Measurements from ENCODE around the gene EIF4G3.
A peak's percentile ranks its signal among the peaks of the same experiment; 100 is the strongest.

The EIF4G3 gene

GRCh38 chr1:20974069-20974468, 202.6 kb downstream of the EIF4G3 start:
- H3K4me3 ChIP-seq (ENCODE audit: low read depth, low read length), result no peak overlapping the region
- TF ChIP-seq, protein P1, sequence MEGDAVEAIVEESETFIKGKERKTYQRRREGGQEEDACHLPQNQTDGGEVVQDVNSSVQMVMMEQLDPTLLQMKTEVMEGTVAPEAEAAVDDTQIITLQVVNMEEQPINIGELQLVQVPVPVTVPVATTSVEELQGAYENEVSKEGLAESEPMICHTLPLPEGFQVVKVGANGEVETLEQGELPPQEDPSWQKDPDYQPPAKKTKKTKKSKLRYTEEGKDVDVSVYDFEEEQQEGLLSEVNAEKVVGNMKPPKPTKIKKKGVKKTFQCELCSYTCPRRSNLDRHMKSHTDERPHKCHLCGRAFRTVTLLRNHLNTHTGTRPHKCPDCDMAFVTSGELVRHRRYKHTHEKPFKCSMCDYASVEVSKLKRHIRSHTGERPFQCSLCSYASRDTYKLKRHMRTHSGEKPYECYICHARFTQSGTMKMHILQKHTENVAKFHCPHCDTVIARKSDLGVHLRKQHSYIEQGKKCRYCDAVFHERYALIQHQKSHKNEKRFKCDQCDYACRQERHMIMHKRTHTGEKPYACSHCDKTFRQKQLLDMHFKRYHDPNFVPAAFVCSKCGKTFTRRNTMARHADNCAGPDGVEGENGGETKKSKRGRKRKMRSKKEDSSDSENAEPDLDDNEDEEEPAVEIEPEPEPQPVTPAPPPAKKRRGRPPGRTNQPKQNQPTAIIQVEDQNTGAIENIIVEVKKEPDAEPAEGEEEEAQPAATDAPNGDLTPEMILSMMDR (conservative IDR thresholded peaks at IDR 0.05; ENCODE audit: low read depth, low read length), result no peak
- peak; percentile 28 for DNase-seq (ENCODE audit: low read depth)

DNA sequence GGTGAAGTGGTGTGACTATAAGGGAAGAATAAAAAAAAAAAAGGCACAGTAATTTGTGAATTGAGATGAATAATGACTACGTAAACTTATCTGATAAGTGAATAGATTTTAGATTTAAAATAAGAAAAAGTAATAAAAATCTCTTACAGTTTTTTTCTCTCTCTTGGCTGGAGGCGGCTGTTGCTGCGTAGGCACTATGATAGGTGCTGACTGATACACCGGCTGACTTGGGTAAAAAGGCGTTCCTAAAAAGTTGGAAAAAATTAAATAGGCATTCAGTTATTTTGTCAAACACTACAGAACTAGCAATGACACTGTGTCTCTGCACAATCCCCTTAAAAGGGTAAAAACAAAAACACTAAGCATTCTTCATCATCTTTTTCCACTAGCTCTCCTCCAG, 203.8 kb downstream of the EIF4G3 start:
- no peak for DNase-seq (ENCODE audit: low read depth)
- H3K4me3 ChIP-seq (ENCODE audit: low read depth, low read length), result no peak overlapping the region
- TF ChIP-seq, protein P1 (conservative IDR thresholded peaks at IDR 0.05; ENCODE audit: low read depth, low read length), result no peak

DNA sequence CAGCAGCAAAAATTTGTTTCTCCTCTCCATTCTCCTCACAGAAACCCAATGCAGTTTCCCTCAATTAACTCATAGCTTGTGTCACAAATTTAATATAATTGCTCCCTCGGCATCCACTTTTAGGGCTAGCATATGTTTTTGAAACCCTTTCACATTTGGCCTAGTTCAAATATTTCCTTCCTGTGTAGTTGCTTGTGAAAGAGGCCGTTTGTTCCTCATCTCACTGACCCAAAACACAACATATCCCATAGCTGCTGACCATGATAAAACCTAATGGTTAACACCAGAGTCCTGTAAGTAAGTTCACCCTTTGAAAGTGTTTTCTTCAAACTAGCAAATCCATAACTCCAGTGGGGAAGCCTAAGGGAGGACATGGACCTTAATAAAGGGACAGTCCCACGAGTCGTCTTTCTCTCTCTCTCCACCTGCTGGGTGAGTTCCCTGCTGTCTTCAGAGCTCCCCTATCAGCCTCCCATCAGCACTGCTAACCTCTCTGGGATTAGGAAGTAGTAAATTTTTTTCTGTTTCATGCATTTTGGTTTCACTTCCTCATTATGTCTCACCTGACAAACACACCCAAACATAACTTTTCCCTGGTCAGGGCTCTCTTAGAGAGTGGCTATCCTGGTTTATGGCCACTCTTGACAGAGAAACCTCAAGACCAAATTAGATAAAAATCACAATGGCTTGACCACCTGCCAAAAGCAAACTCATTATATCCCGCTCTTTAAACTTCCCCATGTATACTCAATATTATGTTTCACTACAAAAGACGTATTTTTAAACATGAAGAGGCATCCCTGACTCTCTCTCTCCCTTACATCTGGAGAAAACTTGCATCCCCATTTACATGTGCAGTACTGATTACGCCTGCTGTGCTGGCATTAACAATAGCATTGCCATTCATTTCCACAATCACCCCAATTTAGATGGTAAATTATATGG, 211.9 kb downstream of the EIF4G3 start:
- no peak overlapping the region for H3K4me3 ChIP-seq (ENCODE audit: low read depth, low read length)
- peak; percentile 18 for DNase-seq (ENCODE audit: low read depth)

DNA sequence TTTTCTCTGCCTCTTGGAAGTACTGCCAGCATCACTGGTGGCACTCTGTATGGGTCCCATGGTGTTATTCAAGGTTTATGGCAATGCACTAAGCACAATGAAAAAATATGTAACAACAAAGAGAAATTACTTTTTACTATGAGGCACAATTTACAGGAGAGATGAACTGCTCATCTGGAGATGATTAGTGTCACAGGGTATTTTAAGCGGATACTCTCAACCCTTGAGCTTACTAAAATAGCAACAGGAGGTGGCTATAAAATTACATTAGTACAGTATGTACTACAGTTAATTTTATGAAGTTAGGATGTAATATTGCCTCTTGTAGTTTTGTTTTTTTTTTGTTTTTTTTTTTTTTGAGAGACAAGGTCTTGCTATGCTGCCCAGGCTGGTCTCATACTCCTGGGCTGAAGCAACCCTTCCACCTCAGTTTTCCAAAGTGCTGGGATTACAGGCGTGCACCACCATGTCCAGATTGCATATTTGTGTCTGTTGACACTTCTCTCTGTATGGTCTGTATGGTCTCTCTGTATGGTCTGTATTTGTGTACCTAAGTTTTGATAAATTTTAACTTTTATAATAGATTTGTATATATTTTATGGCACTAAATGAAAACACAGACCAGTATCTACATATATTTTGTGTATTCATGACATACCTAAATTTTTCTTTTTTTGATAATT, 214.0 kb downstream of the EIF4G3 start:
- H3K4me3 ChIP-seq (ENCODE audit: low read depth, low read length), result no peak overlapping the region
- TF ChIP-seq, protein P1 (conservative IDR thresholded peaks at IDR 0.05; ENCODE audit: low read depth, low read length), result no peak
- DNase-seq (ENCODE audit: low read depth), result no peak

More for the DNA sequence above, 211.9 kb downstream of the EIF4G3 start:
- TF ChIP-seq, protein P1 (conservative IDR thresholded peaks at IDR 0.05; ENCODE audit: low read depth, low read length), result no peak

- TF ChIP-seq, protein P1 (conservative IDR thresholded peaks at IDR 0.05; ENCODE audit: low read depth, low read length), result no peak
- no peak overlapping the region for H3K4me3 ChIP-seq (ENCODE audit: low read depth, low read length)
- no peak for DNase-seq (ENCODE audit: low read depth)
These were observed 218.3 kb downstream of the EIF4G3 start for GRCh38 chr1:20958430-20958829.

DNA sequence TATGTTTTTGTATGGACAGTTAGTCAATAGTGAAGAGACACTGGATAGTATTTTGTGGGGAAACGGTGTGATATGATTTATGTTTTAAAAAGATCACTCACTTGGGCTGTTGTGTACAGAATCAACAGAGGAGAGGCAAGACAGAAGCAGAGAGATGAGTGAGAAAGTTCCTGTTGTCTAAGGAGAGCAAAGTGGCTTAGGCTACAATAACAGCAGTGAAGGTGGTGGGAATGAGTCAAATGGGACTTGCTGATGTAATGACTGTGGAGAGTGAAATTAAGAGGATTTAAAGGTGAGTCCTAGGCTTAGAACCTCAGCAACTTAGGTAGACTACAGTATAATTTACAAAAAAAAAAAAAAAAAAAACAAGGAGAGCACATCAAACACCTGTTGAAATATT, 220.4 kb downstream of the EIF4G3 start:
- TF ChIP-seq, protein P1 (conservative IDR thresholded peaks at IDR 0.05; ENCODE audit: low read depth, low read length), result no peak
- no peak for DNase-seq (ENCODE audit: low read depth)
- H3K4me3 ChIP-seq (ENCODE audit: low read depth, low read length), result no peak overlapping the region
